HCT116 (cell line): ENCODE results near the gene EMP1. TPM values are rescaled to one million over a fixed set of nuclear protein-coding genes. Genes with fewer than 3 reads are reported as not detected.

Source experiments
- ATAC-seq: fragments of 200-7000 bp; cut with Tn5 transposase; 2 replicates; pipeline ENCODE4 v1.9.1; 2020; ENCODE audit warnings: mild to moderate bottlenecking, moderate library complexity
- BruUV-seq: library from RNA; stranded (reverse); fragments of 400-500 nt; replicated peaks from 2 replicates; lab custom pipeline; 2021; lab: Mats Ljungman, UMichigan
- CTCF ChIA-PET: fragments of 300-600 bp; sonication (Branson Sonifier 250); formaldehyde crosslinking; loops from one replicate; lab custom pipeline; 2021; ENCODE audit warnings: antibody characterized with exemption; lab: Charles Lee
- POLR2A ChIA-PET: fragments of 300-600, 350-600 bp; sonication (Branson Sonifier 250); formaldehyde crosslinking; loops from one replicate; lab custom pipeline; 2021; ENCODE audit warnings: antibody characterized with exemption; lab: Charles Lee
- RAD21 ChIA-PET, 2 experiments: fragments of 300-600 bp; sonication (Branson Sonifier 250); formaldehyde crosslinking; loops; one replicate each; lab custom pipeline; 2023; ENCODE audit warnings: low total read pairs in 2 of 2; ENCODE audit not compliant: uncharacterized antibody in 2 of 2, unreplicated experiment in 2 of 2, low non-redundant PET in 1 of 2; lab: Charles Lee
- DNase-seq: peaks from one replicate; pipeline ENCODE4 v3.0.0-alpha.2; 2010; ENCODE audit warnings: low read depth, low spot score
- H2AFZ ChIP-seq: fragments of 200-600 bp; shearing (Covaris generic), sonication (generic); 2 replicates; pipeline ENCODE4 v1.6.1; 2017; ENCODE audit warnings: low read depth, mixed run types, mixed read lengths, antibody characterized with exemption, low read length; ENCODE audit not compliant: poor library complexity, severe bottlenecking
- H3K27ac ChIP-seq: 2 replicates; pipeline ENCODE4 v1.5.1; 2012; ENCODE audit warnings: low read depth, low read length
- H3K27me3 ChIP-seq: fragments of 200-600 bp; sonication (generic); 2 replicates; pipeline ENCODE4 v1.6.1; 2016; ENCODE audit warnings: mixed run types, low read length, mixed read lengths; ENCODE audit not compliant: insufficient read depth
- H3K36me3 ChIP-seq, 2 experiments: fragments of 200-500 bp in 1 of 2; fragments of 200-600 bp in 1 of 2; sonication (Bioruptor generic) in 1 of 2; sonication (generic) in 1 of 2; 2 replicates each; pipeline versions ENCODE4 v1.5.1 to v1.6.1; 2014 to 2016; ENCODE audit warnings: low read length in 2 of 2, inconsistent platforms in 1 of 2, mixed read lengths in 1 of 2, mixed run types in 1 of 2; ENCODE audit not compliant: insufficient read depth in 2 of 2, control insufficient read depth in 1 of 2
- H3K4me1 ChIP-seq, 2 experiments: fragments of 200-600 bp in 1 of 2; sonication (generic) in 1 of 2; 2 replicates each; pipeline versions ENCODE4 v1.5.1 to v1.6.1; 2012 to 2017; ENCODE audit warnings: low read length in 2 of 2, inconsistent platforms in 1 of 2, mild to moderate bottlenecking in 1 of 2, mixed read lengths in 1 of 2, mixed run types in 1 of 2, moderate library complexity in 1 of 2; ENCODE audit not compliant: insufficient read depth in 2 of 2, control insufficient read depth in 1 of 2
- H3K4me2 ChIP-seq: fragments of 200-600 bp; sonication (generic); 2 replicates; pipeline ENCODE4 v1.6.1; 2017; ENCODE audit warnings: mixed run types, low read length, mixed read lengths
- H3K4me3 ChIP-seq, 2 experiments: fragments of 200-600 bp in 1 of 2; sonication (generic) in 1 of 2; replicated peaks in 1 of 2; 2 replicates each; pipeline ENCODE4 v1.5.1; 2011 to 2016; ENCODE audit warnings: low read length in 2 of 2, control low read depth in 1 of 2, low read depth in 1 of 2, mild to moderate bottlenecking in 1 of 2, mixed read lengths in 1 of 2, mixed run types in 1 of 2
- H3K79me2 ChIP-seq: fragments of 200-600 bp; sonication (generic); 2 replicates; pipeline ENCODE4 v1.6.1; 2017; ENCODE audit warnings: mild to moderate bottlenecking, mixed run types, low read length, moderate library complexity, mixed read lengths; ENCODE audit not compliant: insufficient read depth
- H3K9ac ChIP-seq: fragments of 200-600 bp; sonication (generic); 2 replicates; pipeline ENCODE4 v1.6.1; 2016; ENCODE audit warnings: low read length, mixed read lengths
- H3K9me2 ChIP-seq: fragments of 200-600 bp; sonication (generic), shearing (Covaris generic); 2 replicates; pipeline ENCODE4 v1.6.1; 2017; ENCODE audit warnings: mixed run types, mild to moderate bottlenecking, moderate library complexity; ENCODE audit not compliant: insufficient read depth
- H3K9me3 ChIP-seq, 2 experiments: fragments of 200-500 bp in 1 of 2; fragments of 200-600 bp in 1 of 2; sonication (Bioruptor generic) in 1 of 2; sonication (generic) in 1 of 2; 2 replicates each; pipeline ENCODE4 v1.6.1; 2014 to 2017; ENCODE audit warnings: low read length in 2 of 2, mixed read lengths in 2 of 2, inconsistent platforms in 1 of 2, low read depth in 1 of 2, mild to moderate bottlenecking in 1 of 2, mixed run types in 1 of 2, moderate library complexity in 1 of 2; ENCODE audit not compliant: control insufficient read depth in 1 of 2, insufficient read depth in 1 of 2
- H4K20me1 ChIP-seq: fragments of 200-600 bp; sonication (generic), shearing (Covaris generic); 2 replicates; pipeline ENCODE4 v1.6.1; 2017; ENCODE audit warnings: mixed run types, mild to moderate bottlenecking, moderate library complexity; ENCODE audit not compliant: insufficient read depth
- CBX3 ChIP-seq: IDR thresholded peaks from 2 replicates; pipeline ENCODE4 v1.6.1; 2012; ENCODE audit warnings: low read depth
- CEBPB ChIP-seq: IDR thresholded peaks from 2 replicates; pipeline ENCODE4 v1.6.1; 2012; ENCODE audit warnings: low read depth
- EGR1 ChIP-seq: IDR thresholded peaks from 2 replicates; pipeline ENCODE4 v1.6.1; 2012; ENCODE audit warnings: low read depth
- ELF1 ChIP-seq: IDR thresholded peaks from 2 replicates; pipeline ENCODE4 v1.6.1; 2012; ENCODE audit warnings: low read depth, borderline replicate concordance
- EZH2 ChIP-seq: fragments of 200-600 bp; sonication (generic); IDR thresholded peaks from 2 replicates; pipeline ENCODE4 v1.6.1; 2017; ENCODE audit warnings: antibody characterized with exemption, mixed run types
- EZH2phosphoT487 ChIP-seq: fragments of 200-600 bp; IDR thresholded peaks from 2 replicates; pipeline ENCODE4 v1.6.1; 2018; ENCODE audit warnings: antibody characterized with exemption, borderline replicate concordance
- JUND ChIP-seq: IDR thresholded peaks from 2 replicates; pipeline ENCODE4 v1.6.1; 2012
- POLR2A ChIP-seq: IDR thresholded peaks from 2 replicates; pipeline ENCODE4 v1.7.0; 2011; ENCODE audit warnings: borderline replicate concordance; ENCODE audit not compliant: insufficient read depth, insufficient read length; ENCODE audit errors: extremely low read depth
- POLR2AphosphoS5 ChIP-seq: IDR thresholded peaks from 2 replicates; pipeline ENCODE4 v1.6.1; 2011; ENCODE audit warnings: mild to moderate bottlenecking, low read depth, low read length, moderate library complexity
- RAD21 ChIP-seq: IDR thresholded peaks from 2 replicates; pipeline ENCODE4 v1.6.1; 2012; ENCODE audit warnings: low read depth, mild to moderate bottlenecking
- TCF7L2 ChIP-seq: IDR thresholded peaks from 2 replicates; pipeline ENCODE4 v1.7.0; 2011; ENCODE audit warnings: borderline replicate concordance, inconsistent platforms; ENCODE audit not compliant: insufficient read depth, insufficient read length; ENCODE audit errors: extremely low read depth
- ZFX ChIP-seq: fragments of 450-650 bp; IDR thresholded peaks from 2 replicates; pipeline ENCODE4 v1.6.1; 2017
- ZNF274 ChIP-seq: fragments of 200-500 bp; sonication (Bioruptor generic); IDR thresholded peaks from 2 replicates; pipeline ENCODE4 v1.6.1; 2014; ENCODE audit warnings: mild to moderate bottlenecking, low read depth, low read length, inconsistent platforms
- intact Hi-C: fragments of 100-400 bp; cut with micrococcal nuclease; formaldehyde crosslinking; loops from 2 replicates; pipeline ENCODE4 v1.10.0; 2022
- total RNA-seq: library from RNA; stranded (reverse); gene quantifications from one replicate; pipeline ENCODE4 v1.2.1, GENCODE V29; 2021; ENCODE audit not compliant: unreplicated experiment
- TF ChIP-seq, protein P1 (sequence below): IDR thresholded peaks from 2 replicates; pipeline ENCODE4 v1.6.1; 2012
- TF ChIP-seq, protein P2 (sequence below): IDR thresholded peaks from 2 replicates; pipeline ENCODE4 v1.6.1; 2012; ENCODE audit warnings: low read depth

Gene EMP1
- total RNA-seq, 1 experiment from 2014 or later = 110 TPM

DNA sequence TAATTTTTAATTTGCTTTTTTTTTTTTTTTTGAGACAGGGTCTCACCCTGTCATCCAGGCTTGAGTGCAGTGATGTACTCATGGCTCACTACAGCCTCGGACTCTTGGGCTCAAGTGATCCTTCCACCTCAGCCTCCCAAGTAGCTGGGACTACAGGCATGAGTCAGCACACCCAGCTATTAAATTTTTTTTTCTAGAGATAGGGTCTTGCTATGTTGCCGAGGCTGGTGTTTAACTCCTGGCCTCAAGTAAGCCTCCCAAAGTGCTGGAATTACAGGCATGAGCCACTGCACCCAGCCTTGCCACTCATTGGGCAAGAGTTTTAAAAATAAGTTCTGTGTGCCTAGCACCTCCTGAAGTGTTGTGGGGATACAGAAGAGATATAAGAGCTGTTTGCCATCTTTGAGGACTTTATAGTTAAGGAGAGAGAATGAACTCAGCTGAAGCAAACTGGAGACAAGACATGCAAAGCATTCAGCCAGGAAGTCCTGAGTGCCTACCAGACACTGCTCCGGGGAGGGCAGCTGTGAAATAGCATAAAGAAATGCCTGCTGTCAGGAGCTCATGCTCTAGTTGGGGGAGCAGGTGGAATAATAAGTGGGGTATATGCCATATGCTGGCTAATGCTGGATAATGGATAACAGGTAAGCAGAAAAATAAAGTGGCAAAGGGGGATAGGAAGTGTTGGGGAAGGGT is 15.0 kb upstream of the EMP1 start:
- RAD21 ChIA-PET = no interaction called here
- no peak for DNase-seq
- no peaks in the 10 kb centered on the region for H3K79me2 ChIP-seq
- no peak overlapping the region for H3K27ac ChIP-seq
- no peaks in the 10 kb centered on the region for H3K9me3 ChIP-seq
- no peak overlapping the region for H3K4me3 ChIP-seq
- no peaks in the 10 kb centered on the region for H4K20me1 ChIP-seq
- H3K4me2 ChIP-seq = peak overlapping the region; percentile 13; the same call in 1 of the 2 replicates
- ATAC-seq = no peak
- no peaks in the 10 kb centered on the region for H3K27me3 ChIP-seq
- H2AFZ ChIP-seq = peak overlapping the region; percentile 56
- CTCF ChIA-PET = no interaction called here
- peaks cover 14 to 84% of the 10 kb centered on the region in 2 experiments for H3K4me1 ChIP-seq
- no peaks in the 10 kb centered on the region for H3K36me3 ChIP-seq
- TF ChIP-seq POLR2A (no peak), EZH2phosphoT487 (no peak), JUND (no peak), CEBPB (no peak), POLR2AphosphoS5 (no peak), ELF1 (no peak), CBX3 (no peak), RAD21 (no peak), EZH2 (no peak), TCF7L2 (no peak), ZFX (no peak), EGR1 (no peak), ZNF274 (no peak)
- TF ChIP-seq, protein P1, sequence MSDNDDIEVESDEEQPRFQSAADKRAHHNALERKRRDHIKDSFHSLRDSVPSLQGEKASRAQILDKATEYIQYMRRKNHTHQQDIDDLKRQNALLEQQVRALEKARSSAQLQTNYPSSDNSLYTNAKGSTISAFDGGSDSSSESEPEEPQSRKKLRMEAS = no peak
- TF ChIP-seq, protein P2, sequence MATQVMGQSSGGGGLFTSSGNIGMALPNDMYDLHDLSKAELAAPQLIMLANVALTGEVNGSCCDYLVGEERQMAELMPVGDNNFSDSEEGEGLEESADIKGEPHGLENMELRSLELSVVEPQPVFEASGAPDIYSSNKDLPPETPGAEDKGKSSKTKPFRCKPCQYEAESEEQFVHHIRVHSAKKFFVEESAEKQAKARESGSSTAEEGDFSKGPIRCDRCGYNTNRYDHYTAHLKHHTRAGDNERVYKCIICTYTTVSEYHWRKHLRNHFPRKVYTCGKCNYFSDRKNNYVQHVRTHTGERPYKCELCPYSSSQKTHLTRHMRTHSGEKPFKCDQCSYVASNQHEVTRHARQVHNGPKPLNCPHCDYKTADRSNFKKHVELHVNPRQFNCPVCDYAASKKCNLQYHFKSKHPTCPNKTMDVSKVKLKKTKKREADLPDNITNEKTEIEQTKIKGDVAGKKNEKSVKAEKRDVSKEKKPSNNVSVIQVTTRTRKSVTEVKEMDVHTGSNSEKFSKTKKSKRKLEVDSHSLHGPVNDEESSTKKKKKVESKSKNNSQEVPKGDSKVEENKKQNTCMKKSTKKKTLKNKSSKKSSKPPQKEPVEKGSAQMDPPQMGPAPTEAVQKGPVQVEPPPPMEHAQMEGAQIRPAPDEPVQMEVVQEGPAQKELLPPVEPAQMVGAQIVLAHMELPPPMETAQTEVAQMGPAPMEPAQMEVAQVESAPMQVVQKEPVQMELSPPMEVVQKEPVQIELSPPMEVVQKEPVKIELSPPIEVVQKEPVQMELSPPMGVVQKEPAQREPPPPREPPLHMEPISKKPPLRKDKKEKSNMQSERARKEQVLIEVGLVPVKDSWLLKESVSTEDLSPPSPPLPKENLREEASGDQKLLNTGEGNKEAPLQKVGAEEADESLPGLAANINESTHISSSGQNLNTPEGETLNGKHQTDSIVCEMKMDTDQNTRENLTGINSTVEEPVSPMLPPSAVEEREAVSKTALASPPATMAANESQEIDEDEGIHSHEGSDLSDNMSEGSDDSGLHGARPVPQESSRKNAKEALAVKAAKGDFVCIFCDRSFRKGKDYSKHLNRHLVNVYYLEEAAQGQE = no peak
- POLR2A ChIA-PET = interaction anchor here (2.2 kb wide), 1 partner anchor 15 kb away, joined by 7 read pairs; the partner anchor contains the start of gene EMP1
- intact Hi-C loops = no loop called here
- H3K9ac ChIP-seq = 0 out of 2 replicates have a peak overlapping the region, but pooled peaks have one; percentile 7
- BruUV-seq = no TSS peak
- no peaks in the 10 kb centered on the region for H3K9me2 ChIP-seq
